HG03060 (cell line): ENCODE results near the gene RNF167.
"Not testable (repeated sequence)": the region's sequence is repeated elsewhere in the genome, so short reads cannot be mapped to it uniquely, and the experiment has no call there.

Experiments used
- ATAC-seq: cut with Tn5 transposase; IDR thresholded peaks from one replicate; pipeline ENCODE4 v1.9.1; 2021; ENCODE audit warnings: low read depth, moderate number of reproducible peaks; ENCODE audit not compliant: unreplicated experiment

The RNF167 gene

DNA sequence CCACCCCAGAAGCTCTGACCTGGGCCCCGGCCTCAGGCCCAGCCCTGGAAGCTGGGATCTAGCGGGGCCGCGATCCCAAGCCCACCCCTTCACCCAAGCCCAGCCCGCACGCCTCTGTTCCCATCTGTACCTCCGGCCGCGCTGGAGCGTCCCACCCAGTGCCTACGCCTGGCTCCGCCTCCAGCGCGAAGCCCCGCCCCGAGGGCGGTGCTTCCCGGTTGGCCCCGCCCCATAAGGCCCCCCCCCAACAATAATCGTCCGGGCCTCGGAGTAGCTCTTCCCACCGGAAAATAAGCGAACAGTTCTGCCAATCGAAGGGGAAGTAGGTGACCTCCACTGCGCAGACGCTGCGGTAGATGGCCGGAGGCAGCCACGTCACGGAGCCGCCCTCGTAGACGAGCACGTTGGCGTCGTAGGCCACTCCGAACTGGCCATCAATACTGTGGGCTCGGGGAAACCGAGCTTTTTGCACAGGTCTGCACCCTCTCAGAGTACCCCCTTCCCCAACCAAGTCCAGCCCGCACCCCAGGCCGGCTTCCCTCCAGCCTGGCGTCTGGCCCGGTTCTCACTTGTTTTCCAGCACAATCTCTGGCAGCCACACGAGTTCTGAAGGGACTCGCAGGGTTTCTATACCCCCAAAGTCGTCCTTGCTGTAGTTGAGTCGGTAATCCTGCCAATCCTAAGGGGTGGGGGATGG, 38.3 kb upstream of the RNF167 start:
- ATAC-seq: no peak

DNA sequence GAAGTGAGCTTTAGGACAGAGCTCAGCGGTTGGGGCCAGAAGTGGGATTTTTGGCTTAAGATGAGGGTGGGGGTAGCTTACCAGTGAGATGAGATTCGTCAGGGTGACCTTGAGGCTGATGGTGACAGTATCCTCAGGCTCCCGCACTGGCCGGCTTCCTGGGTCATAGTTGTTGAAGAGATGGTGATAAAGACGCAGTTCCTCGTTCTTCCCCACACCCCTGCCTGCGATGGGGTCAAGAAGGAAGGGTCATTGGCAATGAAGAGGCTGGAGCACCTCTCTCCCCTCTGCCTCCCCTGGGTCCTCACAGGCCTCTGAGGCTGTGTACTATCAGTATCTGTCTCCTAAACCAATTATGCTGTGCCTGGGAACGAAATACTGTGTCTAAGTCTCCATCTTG, 37.5 kb upstream of the RNF167 start:
- ATAC-seq: no peak

DNA sequence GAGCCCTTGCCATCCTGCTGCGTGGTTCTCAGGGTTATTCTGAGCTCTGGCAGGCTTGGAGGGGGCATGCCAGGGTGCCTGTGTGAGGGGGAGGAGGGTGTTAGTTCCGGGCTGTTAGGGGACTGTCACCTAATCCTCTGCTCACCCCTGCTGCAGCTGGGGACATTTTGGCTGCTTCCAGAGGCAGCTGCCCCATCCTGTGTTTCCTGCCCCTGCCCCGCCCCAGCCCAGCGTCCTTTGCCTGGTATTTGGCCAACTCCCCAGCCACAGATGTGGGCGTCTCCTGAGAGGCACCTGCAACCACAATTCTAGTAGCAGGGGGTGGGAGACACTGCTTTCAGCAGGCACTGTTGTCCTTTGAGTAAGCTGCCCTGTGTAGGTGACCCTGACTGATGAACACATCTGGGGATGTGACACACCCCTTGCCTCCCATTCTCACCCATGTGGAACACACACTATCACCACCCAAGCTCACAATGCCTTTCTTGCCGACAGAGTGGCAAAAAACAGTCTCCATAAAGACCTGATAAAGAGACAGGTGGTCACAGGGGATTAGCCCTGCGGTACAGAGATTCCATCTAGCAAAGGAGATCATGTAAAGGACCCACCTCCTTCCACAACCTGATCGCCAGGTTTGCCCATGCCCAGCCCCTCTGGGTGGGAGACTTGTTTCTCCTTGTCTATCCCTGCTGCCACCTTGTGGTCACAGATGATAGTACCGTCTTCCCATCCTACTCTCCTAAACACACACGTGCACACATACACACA, 36.8 kb upstream of the RNF167 start, which contains the start of gene CHRNE:
TSS of gene CHRNE (minus strand) at position 48 of the 768 bp plus-strand sequence. CDS start at position 13, 35 bp downstream.
- no peak for ATAC-seq

DNA sequence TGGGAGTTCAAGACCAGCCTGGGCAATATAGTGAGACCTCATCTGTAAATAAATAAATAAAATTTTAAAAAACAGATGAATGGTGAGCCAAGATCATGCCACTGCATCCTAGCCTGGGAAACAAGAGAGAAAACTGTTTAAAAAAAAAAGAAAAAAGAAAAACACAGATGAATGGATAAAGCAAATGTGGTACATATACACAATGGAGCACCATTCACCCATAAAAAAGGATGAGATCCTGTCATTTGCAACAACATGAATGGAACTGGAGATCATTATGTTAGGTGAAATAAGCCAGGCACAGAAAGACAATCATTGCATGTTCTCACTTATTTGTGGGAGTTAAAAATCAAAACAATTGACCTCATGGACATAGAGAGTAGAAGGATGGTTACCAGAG, 33.4 kb upstream of the RNF167 start:
- not testable (repeated sequence) for ATAC-seq

DNA sequence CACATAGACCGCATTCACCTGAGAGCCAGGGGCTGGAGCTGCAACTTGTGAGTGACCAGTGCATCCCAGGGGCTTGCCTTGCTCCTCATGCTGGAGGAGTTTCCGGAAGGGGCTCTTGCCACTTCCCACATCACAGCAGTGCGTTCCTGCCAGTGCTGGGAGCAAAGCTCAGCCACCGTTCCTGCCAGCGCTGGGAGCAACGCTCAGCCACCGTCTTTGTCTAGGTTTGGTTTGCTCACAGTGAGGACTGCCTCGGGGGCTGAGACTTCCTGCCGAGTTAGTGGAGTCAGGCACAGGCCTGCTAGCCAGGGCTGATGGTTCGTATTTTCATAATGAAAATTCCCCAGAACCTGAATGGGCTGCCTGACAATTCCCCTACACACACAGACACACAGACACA, 31.8 kb upstream of the RNF167 start:
- no peak for ATAC-seq

DNA sequence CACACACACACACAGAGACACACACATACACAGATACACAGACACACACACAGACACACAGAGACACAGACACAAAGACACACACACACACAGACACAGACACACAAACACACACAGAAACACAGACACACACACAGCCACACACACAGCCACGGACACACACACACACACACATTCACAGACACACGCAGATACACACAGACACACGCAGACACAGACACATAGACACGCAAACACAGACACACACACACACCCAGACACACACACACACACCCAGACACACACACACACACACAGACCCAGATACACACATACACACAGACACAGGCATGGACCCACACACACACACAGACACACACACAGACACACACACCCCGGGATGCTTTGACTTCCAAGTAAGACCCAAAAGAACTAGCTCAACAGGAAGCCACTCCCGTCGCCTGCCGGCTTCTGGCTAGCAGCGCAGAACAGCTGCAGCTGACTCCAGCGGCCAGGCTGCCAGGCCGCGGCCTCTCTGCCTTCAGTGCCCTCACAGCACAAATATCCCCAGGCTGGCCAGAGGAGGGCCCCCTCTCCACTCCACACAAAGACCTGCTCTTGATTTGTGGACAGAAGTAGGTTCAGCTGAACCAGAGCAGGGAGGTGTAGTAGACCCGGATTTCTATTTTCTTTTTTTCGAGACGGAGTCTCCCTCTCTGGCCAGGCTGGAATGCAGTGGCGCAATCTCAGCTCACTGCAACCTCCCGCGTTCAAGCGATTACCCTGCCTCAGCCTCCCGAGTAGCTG, 31.2 kb upstream of the RNF167 start:
- ATAC-seq: no peak

DNA sequence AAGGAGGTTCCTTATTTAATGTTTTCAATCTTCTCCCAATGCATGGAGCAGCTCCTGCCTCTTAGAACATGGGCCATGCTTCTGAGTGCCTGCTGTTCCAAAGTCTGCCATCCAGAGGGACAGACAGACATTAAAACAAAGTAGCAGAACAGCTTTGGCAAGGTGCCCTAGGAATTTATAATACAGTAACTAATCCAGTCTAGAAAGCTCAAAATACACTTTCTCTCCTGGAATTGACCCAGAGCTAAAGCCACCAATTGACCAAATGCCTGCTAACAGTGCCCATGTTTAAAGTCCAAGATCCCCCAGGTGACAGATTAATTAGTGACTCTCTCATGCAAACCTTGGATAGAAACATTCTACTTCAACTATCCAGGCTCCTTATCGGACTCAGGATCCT, 26.1 kb upstream of the RNF167 start:
- ATAC-seq: no peak

DNA sequence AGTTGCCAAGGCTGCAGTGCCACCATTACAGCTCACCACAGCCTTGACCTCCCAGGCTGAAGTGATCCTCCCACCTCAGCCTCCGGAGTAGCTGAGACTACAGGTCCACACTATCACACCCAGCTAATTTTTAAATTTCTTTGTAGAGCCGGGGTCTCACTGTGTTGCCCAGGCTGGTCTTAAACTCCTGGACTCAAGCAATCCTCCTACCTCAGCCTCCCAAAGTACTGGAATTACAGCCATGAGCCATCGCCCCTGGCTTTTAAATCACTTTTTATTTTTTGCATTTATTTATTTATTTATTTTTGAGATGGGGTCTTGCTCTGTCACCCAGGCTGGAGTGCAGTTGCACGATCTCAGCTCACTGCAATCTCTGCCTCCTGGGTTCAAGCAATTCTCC, 25.5 kb upstream of the RNF167 start:
- not testable (repeated sequence) for ATAC-seq

DNA sequence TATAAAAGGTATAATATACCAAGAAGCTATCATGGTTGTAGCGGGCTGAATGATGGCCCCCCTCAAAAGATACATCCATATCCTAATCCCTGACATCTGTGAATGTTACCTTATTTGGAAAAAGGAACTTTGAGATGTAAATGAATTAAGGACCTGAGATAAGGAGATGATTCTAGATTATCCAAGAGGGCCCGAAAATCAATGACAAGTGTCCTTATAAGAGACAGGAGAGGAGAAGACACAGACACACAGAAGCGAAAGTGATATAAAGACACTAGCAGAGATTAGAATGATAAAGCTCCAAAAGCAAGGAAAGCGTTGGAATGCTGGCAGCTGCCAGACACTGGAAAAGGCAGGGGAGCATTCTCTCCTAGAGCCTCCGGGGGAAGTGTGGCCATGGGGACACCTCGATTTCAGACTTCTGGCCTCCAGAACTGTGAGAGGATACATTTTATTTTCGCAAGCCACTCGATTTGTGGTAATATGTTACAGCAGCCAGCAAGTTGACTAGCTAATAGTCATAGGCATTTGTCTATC, 20.5 kb upstream of the RNF167 start:
- ATAC-seq: no peak

DNA sequence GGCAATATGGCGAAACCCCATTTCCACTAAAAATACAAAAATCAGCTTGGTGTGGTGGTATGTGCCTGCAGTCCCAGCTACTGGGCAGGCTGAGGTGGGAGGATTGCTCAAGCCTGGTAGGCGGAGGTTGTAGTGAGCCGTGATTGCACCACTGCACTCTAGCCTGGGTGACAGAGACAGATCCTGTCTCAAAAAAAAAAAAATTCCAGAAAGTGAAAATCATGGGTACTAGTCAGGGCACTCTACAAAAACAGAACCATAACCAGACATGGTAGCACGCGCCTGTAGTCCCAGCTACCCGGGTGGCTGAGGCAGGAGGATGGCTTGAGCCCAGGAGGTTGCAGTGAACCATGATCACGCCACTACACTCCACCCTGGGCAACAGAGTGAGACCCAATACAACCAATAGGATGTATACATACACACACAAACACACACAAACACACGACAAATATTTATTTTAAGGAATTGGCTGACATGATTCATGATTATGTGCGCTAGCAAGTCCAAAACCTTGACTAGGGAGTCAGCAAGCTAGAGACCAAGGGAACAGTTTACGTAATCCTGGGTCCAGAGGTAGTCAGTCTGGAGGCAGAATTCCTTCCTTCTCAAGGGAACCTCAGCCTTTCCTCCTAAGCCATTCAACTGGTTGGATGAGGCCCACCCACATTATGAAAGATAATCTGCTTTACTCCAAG, 19.6 kb upstream of the RNF167 start:
- ATAC-seq: no peak

DNA sequence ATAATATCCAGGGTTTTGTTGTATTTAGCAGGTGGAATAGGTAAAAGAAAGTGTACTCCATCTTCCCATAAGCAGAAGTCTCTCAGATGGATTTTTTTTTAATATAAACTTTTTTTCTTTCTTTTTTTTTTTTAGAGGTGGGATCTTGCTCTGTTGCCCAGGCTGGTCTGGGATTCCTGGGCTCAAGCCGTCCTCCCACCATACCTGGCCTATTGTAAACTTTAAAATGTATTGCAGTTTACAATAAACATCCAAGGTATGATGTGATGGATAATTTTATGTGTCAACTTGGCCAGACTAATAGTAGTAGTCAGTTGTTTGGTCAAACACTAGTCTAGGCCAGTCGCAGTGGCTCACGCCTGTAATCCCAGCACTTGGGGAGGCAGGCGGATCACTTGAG, 18.7 kb upstream of the RNF167 start:
- ATAC-seq: no peak

DNA sequence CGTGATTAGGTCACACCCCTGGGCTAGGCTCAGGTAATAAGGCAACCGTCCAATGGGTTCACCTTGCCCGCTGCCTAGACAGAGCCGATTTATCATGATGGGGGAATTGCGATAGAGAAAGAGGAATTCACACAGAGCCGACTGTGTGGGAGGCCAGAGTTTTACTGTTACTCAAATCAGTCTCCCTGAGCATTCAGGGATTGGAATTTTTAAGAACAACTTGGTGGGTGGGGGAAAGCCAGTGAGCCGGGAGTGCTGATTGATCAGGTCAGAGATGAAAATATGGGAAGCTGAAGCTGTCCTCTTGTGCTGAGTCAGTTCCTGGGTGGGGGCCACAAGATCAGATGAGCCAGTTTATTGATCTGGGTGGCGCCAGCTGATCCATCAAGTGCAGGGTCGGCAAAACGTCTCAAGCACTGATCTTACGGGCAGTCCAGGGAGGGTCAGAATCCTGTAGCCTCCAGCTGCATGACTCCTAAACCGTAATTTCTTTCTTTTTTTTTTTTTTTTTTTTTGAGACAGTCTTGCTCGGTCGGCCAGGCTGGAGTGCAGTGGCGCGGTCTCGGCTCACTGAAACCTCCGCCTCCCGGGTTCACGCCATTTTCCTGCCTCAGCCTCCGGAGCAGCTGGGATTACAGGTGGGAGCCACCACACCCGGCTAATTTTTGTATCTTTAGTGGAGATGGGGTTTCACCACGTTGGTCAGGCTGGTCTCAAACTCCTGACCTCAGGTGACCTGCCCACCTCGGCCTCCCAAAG, 13.3 kb upstream of the RNF167 start:
- not testable (repeated sequence) for ATAC-seq

DNA sequence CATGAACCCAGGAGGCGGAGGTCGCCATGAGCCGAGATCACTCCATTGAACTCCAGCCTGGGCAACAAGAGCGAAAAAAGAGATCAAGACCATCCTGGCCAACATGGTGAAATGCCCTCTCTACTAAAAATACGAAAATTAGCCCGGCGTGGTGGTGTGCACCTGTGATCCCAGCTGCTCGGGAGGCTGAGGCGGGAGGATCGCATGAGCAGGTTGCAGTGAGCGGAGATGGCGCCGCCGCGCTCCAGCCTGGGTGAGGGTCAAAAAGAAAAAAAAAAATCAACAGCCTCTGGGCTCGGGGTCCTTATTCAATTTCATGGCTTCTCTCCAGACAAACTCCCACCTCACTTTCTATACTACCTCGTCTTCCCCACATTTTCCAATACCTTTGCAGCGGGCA, 11.2 kb upstream of the RNF167 start:
- ATAC-seq: no peak

DNA sequence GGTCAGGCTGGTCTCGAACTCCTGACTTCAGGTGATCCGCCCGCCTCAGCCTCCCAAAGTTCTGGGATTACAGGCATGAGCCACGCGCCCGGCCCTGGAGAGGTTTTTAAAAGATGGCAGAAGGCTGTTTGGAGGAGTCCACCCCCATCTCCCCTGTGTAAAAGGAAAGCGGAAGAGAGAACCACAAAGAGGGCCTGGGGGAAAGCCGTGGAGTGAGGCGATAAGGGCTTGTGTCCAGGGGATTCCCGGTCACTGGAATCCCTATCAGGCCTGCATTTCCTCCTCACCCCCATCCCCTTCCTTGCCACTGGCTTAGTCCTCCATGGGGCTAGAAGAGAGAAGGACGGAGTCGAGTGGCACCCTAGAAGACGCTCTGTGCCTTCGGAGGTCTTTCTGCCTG, 8.1 kb upstream of the RNF167 start, which contains the start of gene GP1BA:
TSS of gene GP1BA (plus strand) at position 315 of the 400 bp plus-strand sequence. CDS start 328 bp downstream, outside the sequence.
- ATAC-seq: no peak

DNA sequence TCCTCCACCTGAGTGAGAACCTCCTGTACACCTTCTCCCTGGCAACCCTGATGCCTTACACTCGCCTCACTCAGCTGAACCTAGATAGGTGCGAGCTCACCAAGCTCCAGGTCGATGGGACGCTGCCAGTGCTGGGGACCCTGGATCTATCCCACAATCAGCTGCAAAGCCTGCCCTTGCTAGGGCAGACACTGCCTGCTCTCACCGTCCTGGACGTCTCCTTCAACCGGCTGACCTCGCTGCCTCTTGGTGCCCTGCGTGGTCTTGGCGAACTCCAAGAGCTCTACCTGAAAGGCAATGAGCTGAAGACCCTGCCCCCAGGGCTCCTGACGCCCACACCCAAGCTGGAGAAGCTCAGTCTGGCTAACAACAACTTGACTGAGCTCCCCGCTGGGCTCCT, 7.3 kb upstream of the RNF167 start:
- no peak for ATAC-seq

DNA sequence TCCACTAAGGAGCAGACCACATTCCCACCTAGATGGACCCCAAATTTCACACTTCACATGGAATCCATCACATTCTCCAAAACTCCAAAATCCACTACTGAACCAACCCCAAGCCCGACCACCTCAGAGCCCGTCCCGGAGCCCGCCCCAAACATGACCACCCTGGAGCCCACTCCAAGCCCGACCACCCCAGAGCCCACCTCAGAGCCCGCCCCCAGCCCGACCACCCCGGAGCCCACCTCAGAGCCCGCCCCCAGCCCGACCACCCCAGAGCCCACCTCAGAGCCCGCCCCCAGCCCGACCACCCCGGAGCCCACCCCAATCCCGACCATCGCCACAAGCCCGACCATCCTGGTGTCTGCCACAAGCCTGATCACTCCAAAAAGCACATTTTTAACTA, 6.4 kb upstream of the RNF167 start:
- no peak for ATAC-seq

DNA sequence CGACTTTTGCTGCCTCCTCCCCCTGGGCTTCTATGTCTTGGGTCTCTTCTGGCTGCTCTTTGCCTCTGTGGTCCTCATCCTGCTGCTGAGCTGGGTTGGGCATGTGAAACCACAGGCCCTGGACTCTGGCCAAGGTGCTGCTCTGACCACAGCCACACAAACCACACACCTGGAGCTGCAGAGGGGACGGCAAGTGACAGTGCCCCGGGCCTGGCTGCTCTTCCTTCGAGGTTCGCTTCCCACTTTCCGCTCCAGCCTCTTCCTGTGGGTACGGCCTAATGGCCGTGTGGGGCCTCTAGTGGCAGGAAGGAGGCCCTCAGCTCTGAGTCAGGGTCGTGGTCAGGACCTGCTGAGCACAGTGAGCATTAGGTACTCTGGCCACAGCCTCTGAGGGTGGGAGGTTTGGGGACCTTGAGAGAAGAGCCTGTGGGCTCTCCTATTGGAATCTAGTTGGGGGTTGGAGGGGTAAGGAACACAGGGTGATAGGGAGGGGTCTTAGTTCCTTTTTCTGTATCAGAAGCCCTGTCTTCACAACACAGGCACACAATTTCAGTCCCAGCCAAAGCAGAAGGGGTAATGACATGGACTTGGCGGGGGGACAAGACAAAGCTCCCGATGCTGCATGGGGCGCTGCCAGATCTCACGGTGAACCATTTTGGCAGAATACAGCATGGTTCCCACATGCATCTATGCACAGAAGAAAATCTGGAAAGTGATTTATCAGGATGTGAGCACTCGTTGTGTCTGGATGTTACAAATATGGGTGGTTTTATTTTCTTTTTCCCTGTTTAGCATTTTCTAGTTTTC, 5.7 kb upstream of the RNF167 start:
- ATAC-seq: no peak

DNA sequence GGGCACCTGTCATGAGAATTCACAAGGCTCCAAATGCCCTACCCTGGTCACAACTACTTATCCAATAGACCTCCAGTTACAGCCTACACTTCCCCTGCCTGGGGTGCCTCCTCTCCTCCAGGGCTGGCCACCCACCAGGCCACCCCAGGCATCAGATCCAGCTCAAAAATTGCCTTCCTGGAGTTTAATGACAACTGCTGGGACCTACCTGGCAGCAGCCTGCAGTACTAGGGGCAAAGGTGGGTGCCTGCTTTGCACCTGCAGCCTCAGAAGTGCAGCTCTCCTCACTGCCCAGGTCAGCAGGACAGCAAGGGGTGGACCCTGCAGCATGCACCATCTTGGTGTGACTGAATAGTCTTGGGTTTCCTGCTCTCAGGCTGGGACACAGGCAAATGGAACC, 4.4 kb upstream of the RNF167 start:
- no peak for ATAC-seq

DNA sequence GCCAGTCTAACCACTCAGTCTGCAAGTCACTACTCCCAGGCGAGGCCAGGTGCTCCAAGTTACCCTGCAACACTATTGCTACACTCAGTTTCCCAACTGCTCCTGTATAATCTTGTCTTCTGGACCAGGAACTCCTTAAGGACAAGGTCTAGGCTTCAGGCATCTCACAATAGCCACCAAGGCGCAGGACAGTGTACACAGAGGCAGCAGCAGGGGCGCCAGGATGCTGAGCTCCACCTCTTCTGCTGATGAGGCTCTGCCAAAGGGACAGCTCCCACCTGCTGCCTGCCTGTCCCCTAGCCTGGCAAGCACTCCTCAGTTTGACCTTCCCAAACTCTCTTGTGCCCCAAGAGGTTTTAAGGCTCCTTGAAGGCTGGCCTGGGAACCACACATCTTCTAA, 3.6 kb upstream of the RNF167 start:
- no peak for ATAC-seq
